Left ventricle myocardium inferior (tissue), 1 donor: ENCODE results near the gene SLC4A2. TPM values are rescaled to one million over a fixed set of nuclear protein-coding genes. Genes with fewer than 3 reads are reported as not detected.

Experiments used
- DNase-seq: peaks from one replicate; pipeline ENCODE4 v3.0.0-alpha.2; 2020
- H3K27ac ChIP-seq: fragments of 200-600 bp; replicated peaks from 2 replicates; pipeline ENCODE4 v1.8.0; 2021
- H3K27me3 ChIP-seq: fragments of 200-600 bp; 2 replicates; pipeline ENCODE4 v1.8.0; 2021; ENCODE audit warnings: low read depth
- H3K36me3 ChIP-seq: fragments of 200-600 bp; 2 replicates; pipeline ENCODE4 v1.8.0; 2021
- H3K4me1 ChIP-seq: fragments of 200-600 bp; 2 replicates; pipeline ENCODE4 v1.8.0; 2021
- H3K4me3 ChIP-seq: fragments of 200-600 bp; 2 replicates; pipeline ENCODE4 v1.8.0; 2021; ENCODE audit warnings: mild to moderate bottlenecking, moderate library complexity
- H3K9me3 ChIP-seq: fragments of 200-600 bp; replicated peaks from 2 replicates; pipeline ENCODE4 v1.8.0; 2021
- CTCF ChIP-seq: fragments of 200-600 bp; IDR thresholded peaks from 2 replicates; pipeline ENCODE4 v1.8.0; 2021; ENCODE audit warnings: antibody characterized with exemption, mild to moderate bottlenecking, borderline replicate concordance
- intact Hi-C: fragments of 100-400 bp; cut with micrococcal nuclease; formaldehyde crosslinking; loops from one replicate; pipeline ENCODE4 v1.11.0; 2022
- total RNA-seq: library from RNA; stranded (reverse); fragmentation: NEBNext Ultra II Directional; extraction: Animal tissue kit (Norgen Biotek cat#: 25700); gene quantifications from one replicate; pipeline ENCODE4 v1.2.1, GENCODE V29; 2021
- donor health status: DM: no; HTN: yes; CAD: no; lungs with severe emphysema.

Gene SLC4A2
- total RNA-seq, 1 donor from 2014 or later, result 62.9 TPM

DNA sequence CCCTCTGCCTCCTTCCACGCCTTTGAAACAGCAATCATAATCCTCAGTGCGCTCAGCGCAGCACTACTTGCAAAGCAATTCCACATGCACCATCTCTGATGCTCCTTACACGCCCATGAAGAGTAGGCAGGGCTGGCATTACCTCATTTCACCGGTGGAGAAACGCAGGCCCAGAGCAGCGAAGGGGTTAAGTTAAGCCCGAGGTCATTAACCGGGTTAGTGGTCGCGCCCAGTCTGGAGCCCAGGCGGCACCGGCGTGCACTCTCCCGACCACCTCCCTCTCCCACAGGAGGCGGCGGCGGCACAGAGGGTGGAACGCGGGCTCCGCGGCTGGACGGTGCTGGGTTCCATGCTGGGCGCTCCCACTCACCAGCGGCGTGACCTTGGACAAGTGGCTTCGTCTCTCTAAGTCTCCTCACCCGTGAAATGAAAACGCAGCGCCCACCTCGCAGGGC is 20.7 kb downstream of the SLC4A2 start:
- DNase-seq, result peak; percentile 23
- intact Hi-C loops, result no loop called here
- Histone ChIP-seq H3K36me3 (peaks cover 12% of the 10 kb centered on the region), H3K9me3 (no peaks in the 10 kb centered on the region), H3K27me3 (no peaks in the 10 kb centered on the region), H3K4me1 (peaks cover 76% of the 10 kb centered on the region), H3K4me3 (peak overlapping the region; percentile 89), H3K27ac (peak overlapping the region; percentile 96)
- TF ChIP-seq CTCF, result no peak

GRCh38 chr7:151080522-151081169 is 21.3 kb downstream of the SLC4A2 start, which contains the start of gene FASTK:
Gene FASTK, minus strand, starts transcription at chr7:151080809. Its CDS starts 43 bp downstream, at chr7:151080766.
- Histone ChIP-seq H3K4me3 (peak within 1 kb of the TSS; percentile 89), H3K27me3 (no peaks in the 10 kb centered on the region), H3K4me1 (peaks cover 81% of the 10 kb centered on the region), H3K9me3 (no peaks in the 10 kb centered on the region), H3K27ac (peak within 1 kb of the TSS; percentile 96), H3K36me3 (peaks cover 7% of the 10 kb centered on the region)
- peak; percentile 91 for DNase-seq
- TF ChIP-seq CTCF, result no peak
- intact Hi-C loops, result no loop called here

DNA sequence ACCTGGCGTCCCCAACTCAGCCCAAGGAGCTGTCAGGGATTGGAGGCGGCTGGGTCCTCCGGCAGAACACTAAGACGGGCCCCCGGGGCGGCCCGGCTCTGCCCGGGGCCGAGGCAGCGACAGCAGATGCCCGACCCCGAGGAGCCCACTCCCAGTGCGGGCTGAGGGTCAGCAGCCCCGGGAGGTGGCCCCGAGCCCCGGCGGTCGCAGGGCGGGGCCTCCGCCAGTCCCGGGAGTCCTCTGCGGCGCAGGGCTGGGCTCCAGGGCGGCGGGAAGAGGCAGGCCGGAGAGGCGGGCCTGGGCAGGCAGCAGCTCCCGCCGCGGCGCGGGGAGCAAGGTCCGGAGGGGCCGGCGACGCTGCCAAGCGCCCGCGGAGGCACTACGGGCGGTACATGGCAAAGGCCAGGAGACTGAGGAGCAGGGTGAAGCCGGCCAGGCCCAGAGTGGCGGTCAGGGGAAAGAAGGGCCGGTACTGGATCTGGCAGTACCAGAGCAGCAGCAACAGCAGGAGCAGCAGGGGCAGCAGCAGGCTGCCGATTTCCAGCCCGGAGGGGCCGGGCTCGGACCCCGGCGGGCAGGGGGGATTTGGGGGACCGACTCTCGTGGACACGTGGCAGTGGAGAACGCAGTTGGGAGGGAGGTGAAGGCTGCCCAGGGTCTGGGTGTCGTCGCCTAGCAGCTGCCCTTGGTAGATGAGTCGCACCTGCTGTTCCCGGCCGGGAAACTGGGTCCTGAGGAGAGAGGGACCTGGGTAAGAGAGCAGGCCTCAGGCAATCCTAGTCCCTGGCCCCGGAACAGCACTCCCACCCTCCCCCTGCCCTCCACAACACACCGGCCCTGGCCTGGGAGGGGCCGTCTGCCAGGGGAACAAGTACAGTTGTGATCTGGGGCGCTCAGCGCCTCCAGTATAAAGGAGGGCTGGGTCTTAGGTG is 22.0 kb downstream of the SLC4A2 start:
- intact Hi-C loops, result no loop called here

DNA sequence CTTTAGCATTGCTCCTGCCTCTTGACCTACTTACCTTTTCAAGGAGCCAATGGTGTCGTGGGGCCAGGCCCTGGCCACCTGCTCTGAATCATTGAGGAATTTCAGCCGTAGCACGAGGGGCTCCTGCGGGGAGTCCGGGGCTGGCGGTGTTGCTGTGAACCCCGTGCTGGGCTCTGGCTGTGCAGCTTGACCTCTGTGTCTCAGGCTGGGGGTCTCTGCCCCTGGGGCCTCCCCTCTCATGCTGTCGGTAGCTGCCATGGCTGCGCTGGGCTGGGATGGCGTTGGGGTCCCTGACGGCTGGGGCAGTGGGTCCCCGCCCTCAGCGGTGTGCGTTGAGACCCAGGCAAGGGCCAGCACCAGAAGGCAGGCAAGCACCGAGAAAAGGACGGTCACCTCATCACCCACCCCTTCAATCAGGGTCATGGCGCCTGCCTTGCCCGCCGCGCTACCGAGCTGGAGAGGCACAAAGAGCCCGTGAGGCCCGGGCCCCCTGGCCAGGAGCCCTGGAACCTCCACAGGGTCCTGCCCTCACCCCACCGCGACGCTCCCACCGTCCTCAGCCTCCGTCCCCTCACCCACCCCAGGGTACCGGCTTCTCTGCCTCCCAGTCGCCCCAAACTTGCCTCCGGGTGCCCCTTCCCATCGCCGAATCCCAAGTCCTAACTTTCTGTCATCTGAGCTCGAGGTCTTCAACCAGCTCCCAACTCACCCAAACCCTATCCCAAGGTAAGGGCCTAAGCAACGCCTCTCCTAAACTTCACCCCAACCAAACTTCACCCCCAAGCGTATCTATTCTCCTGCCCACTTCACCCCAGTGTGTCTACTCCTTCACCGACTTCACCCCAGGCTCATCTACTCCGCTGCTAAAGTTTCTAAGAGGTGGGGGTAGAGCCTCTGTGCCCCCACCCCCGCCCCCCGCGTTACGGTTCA is 23.0 kb downstream of the SLC4A2 start:
- no peak for TF ChIP-seq CTCF
- H3K27me3 ChIP-seq, result no peaks in the 10 kb centered on the region
- no peaks in the 10 kb centered on the region for H3K9me3 ChIP-seq
- intact Hi-C loops, result no loop called here
- no peak for DNase-seq
- peak overlapping the region; percentile 89 for H3K4me3 ChIP-seq
- H3K4me1 ChIP-seq, result peaks cover 82% of the 10 kb centered on the region
- H3K36me3 ChIP-seq, result no peaks in the 10 kb centered on the region
- peak overlapping the region; percentile 96 for H3K27ac ChIP-seq

More for the DNA sequence above, 22.0 kb downstream of the SLC4A2 start:
- no peak for TF ChIP-seq CTCF
- Histone ChIP-seq H3K36me3 (no peaks in the 10 kb centered on the region), H3K9me3 (no peaks in the 10 kb centered on the region), H3K4me3 (peak overlapping the region; percentile 89), H3K4me1 (peaks cover 85% of the 10 kb centered on the region), H3K27me3 (no peaks in the 10 kb centered on the region), H3K27ac (peak overlapping the region; percentile 96)
- DNase-seq, result no peak
